HepG2 (cell line): Measurements from ENCODE around the gene PLEKHA6. TPM values are rescaled to one million over a fixed set of nuclear protein-coding genes. Genes with fewer than 3 reads are reported as not detected.
A peak's percentile ranks its signal among the peaks of the same experiment; 100 is the strongest.

Source experiments
- FOXA1 ChIP-seq, 2 experiments: fragments of 450-650 bp in 1 of 2; sonication (generic) in 1 of 2; formaldehyde crosslinking in 1 of 2; IDR thresholded peaks; 2 replicates each; pipeline versions ENCODE4 v1.4.0 to v1.6.1; 2016 to 2020; ENCODE audit warnings: missing genetic modification reagents in 1 of 2
- GRHL1 ChIP-seq: sonication (generic); formaldehyde crosslinking; conservative IDR thresholded peaks from 2 replicates; pipeline ENCODE4 v1.8.0; 2022; ENCODE audit warnings: missing genetic modification reagents
- PHB2 ChIP-seq: fragments of 450-650 bp; IDR thresholded peaks from 2 replicates; pipeline ENCODE4 v1.6.1; 2018; ENCODE audit not compliant: partially characterized antibody
- PHF21A ChIP-seq: sonication (generic); formaldehyde crosslinking; IDR thresholded peaks from 2 replicates; pipeline ENCODE4 v1.5.0; 2020; ENCODE audit warnings: mild to moderate bottlenecking, missing genetic modification reagents
- PRDM15 ChIP-seq: sonication (generic); formaldehyde crosslinking; IDR thresholded peaks from 2 replicates; pipeline ENCODE4 v1.4.0; 2020; ENCODE audit warnings: missing genetic modification reagents
- REXO4 ChIP-seq: sonication (generic); formaldehyde crosslinking; IDR thresholded peaks from 2 replicates; pipeline ENCODE4 v1.8.0; 2022; ENCODE audit warnings: missing genetic modification reagents, mild to moderate bottlenecking, borderline replicate concordance
- SRSF9 ChIP-seq: fragments of 200-400 bp; formaldehyde crosslinking; IDR thresholded peaks from 2 replicates; pipeline ENCODE4 v1.6.1; 2018; ENCODE audit warnings: borderline replicate concordance, mild to moderate bottlenecking, low read depth, low read length; ENCODE audit not compliant: insufficient read depth, poor library complexity, severe bottlenecking
- SRY ChIP-seq: sonication (generic); formaldehyde crosslinking; IDR thresholded peaks from 2 replicates; pipeline ENCODE4 v1.8.0; 2022; ENCODE audit warnings: mild to moderate bottlenecking, missing genetic modification reagents
- TCF7L2 ChIP-seq: IDR thresholded peaks from 2 replicates; pipeline ENCODE4 v1.6.1; 2011; ENCODE audit warnings: mild to moderate bottlenecking, low read depth, low read length, moderate library complexity
- TFDP1 ChIP-seq: IDR thresholded peaks from 2 replicates; pipeline ENCODE4 v1.6.1; 2016; ENCODE audit warnings: missing compliant biosample characterization, missing genetic modification reagents, borderline replicate concordance
- ZBTB1 ChIP-seq: sonication (generic); formaldehyde crosslinking; IDR thresholded peaks from 2 replicates; pipeline ENCODE4 v1.4.0; 2020; ENCODE audit warnings: missing genetic modification reagents, borderline replicate concordance
- ZFP62 ChIP-seq: sonication (generic); formaldehyde crosslinking; IDR thresholded peaks from 2 replicates; pipeline ENCODE4 v1.4.0; 2020; ENCODE audit warnings: missing genetic modification reagents
- ZNF274 ChIP-seq: sonication (generic); formaldehyde crosslinking; IDR thresholded peaks from 2 replicates; pipeline ENCODE4 v1.5.1; 2020; ENCODE audit warnings: mild to moderate bottlenecking, missing genetic modification reagents
- ZNF773 ChIP-seq: sonication (generic); formaldehyde crosslinking; IDR thresholded peaks from 2 replicates; pipeline ENCODE4 v1.4.0; 2020; ENCODE audit warnings: missing genetic modification reagents, borderline replicate concordance
- polyA plus RNA-seq, 8 experiments: library from polyadenylated mRNA; depleted of rRNA in 3 of 8; stranded (reverse) in 7 of 8; unstranded in 1 of 8; fragments of >200 nt; fragmentation: Illumina TruSeq in 4 of 8; extraction: Trizol in 4 of 8; gene quantifications; 2 replicates each; pipeline versions ENCODE4 v1.2.1 to v1.2.3, GENCODE V29; 2011 to 2016; ENCODE audit warnings: low read depth in 4 of 8, missing spikeins in 1 of 8, mixed read lengths in 1 of 8; ENCODE audit not compliant: insufficient read depth in 1 of 8
- total RNA-seq, 5 experiments: library from RNA; depleted of rRNA; stranded (reverse); fragments of >200 nt; fragmentation: Illumina TruSeq; extraction: Trizol; gene quantifications; 2 replicates each; pipeline ENCODE4 v1.2.3, GENCODE V29; 2016; ENCODE audit warnings: low read depth in 1 of 5

PLEKHA6 gene
- total and polyA plus RNA-seq, 2 of the 13 experiments (the other 11 are each of a cell fraction or from before 2014, with no cell fraction given) = 5.3 to 11.4 TPM

GRCh38 chr1:204213668-204214662 lies 145.8 kb downstream of the PLEKHA6 start, which contains the start of gene GOLT1A (continued):
- TF ChIP-seq PRDM15 (CRISPR knock-in tag) = no peak
- no peak for TF ChIP-seq GRHL1 (CRISPR knock-in tag)
- no peak for TF ChIP-seq PHB2
- TF ChIP-seq ZFP62 (CRISPR knock-in tag) = no peak
- TF ChIP-seq FOXA1 (IDR thresholded peaks at IDR 0.05) = no peak
- peak; percentile 92 for TF ChIP-seq FOXA1 (CRISPR knock-in tag; IDR thresholded peaks at IDR 0.05)
- no peak for TF ChIP-seq ZBTB1 (CRISPR knock-in tag)
- TF ChIP-seq SRSF9 = no peak
- TF ChIP-seq ZNF773 (CRISPR knock-in tag) = no peak
- no peak for TF ChIP-seq REXO4 (CRISPR knock-in tag)
- peak; percentile 59 for TF ChIP-seq PHF21A (CRISPR knock-in tag)
- peak; percentile 50; the same call in 1 of the 2 replicates for TF ChIP-seq SRY (CRISPR knock-in tag)
- TF ChIP-seq TFDP1 = peak; percentile 96
- peak; percentile 32; the same call in 1 of the 2 replicates for TF ChIP-seq ZNF274 (CRISPR knock-in tag)
- TF ChIP-seq TCF7L2 = no peak
